ENCODE results near the gene ASIC4. TPM values are rescaled to one million over a fixed set of nuclear protein-coding genes. Genes with fewer than 3 reads are reported as not detected.

Gene ASIC4
- total and polyA plus RNA-seq, 2 of the 13 experiments (the other 11 are each of a cell fraction or from before 2014, with no cell fraction given), result 0.03 TPM; not detected in 1

DNA sequence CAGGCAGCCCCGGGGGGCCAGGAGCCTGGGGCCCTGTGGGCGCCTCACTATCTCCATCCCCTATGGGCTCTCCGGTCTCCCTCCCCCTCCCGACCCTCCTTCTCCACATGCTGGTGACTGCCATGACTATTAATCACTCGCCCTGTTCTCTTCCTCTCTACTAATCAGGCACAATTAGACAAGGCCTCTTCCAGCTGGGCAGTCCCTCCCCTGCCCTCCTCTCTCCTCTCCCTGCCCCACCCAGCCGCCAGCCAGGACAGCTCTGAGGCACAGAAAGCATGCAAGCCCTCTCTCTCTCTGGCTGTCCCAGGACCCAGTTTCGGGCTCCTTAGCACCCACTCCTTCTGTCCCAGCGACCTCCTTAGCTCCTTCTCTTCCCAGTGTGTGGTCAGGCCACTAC, 5.8 kb downstream of the ASIC4 start:
- Histone ChIP-seq H3K4me2 (ENCODE audit: low read depth, low read length) (no peak overlapping the region), H3K9ac (ENCODE audit: insufficient read depth, low read depth, low read length) (no peak overlapping the region)

More for the DNA sequence above, 5.8 kb downstream of the ASIC4 start:
- TF ChIP-seq SUZ12 (IDR thresholded peaks at IDR 0.05; ENCODE audit: low read depth, low read length), result no peak
- TF ChIP-seq MBD4 (IDR thresholded peaks at IDR 0.05; ENCODE audit: borderline replicate concordance, low read length), result no peak
- no peak for TF ChIP-seq ZMYM2 (CRISPR knock-in tag; IDR thresholded peaks at IDR 0.05)
- no peak for TF ChIP-seq ZNF33A (CRISPR knock-in tag; IDR thresholded peaks at IDR 0.05; ENCODE audit: borderline replicate concordance)
- TF ChIP-seq ZNF597 (CRISPR knock-in tag; IDR thresholded peaks at IDR 0.05), result no peak
- no peak for TF ChIP-seq TCF12 (IDR thresholded peaks at IDR 0.05)
- TF ChIP-seq TCF12 (CRISPR knock-in tag; IDR thresholded peaks at IDR 0.05), result no peak
- no peak for TF ChIP-seq ETV6 (CRISPR knock-in tag; conservative IDR thresholded peaks at IDR 0.05)
- no peak for TF ChIP-seq ZNF484 (CRISPR knock-in tag; IDR thresholded peaks at IDR 0.05; ENCODE audit: borderline replicate concordance, low read depth)
- TF ChIP-seq ZZZ3 (CRISPR knock-in tag; IDR thresholded peaks at IDR 0.05; ENCODE audit: borderline replicate concordance), result no peak
- no peak for TF ChIP-seq ZNF3 (CRISPR knock-in tag; IDR thresholded peaks at IDR 0.05)
- no peak for TF ChIP-seq MTA3 (CRISPR knock-in tag; IDR thresholded peaks at IDR 0.05)
- TF ChIP-seq, protein P1, sequence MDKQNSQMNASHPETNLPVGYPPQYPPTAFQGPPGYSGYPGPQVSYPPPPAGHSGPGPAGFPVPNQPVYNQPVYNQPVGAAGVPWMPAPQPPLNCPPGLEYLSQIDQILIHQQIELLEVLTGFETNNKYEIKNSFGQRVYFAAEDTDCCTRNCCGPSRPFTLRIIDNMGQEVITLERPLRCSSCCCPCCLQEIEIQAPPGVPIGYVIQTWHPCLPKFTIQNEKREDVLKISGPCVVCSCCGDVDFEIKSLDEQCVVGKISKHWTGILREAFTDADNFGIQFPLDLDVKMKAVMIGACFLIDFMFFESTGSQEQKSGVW (CRISPR knock-in tag; IDR thresholded peaks at IDR 0.05; ENCODE audit: borderline replicate concordance), result no peak
- no peak for TF ChIP-seq KDM1A (CRISPR knock-in tag; IDR thresholded peaks at IDR 0.05)
- no peak for TF ChIP-seq RFXAP (CRISPR knock-in tag; IDR thresholded peaks at IDR 0.05; ENCODE audit: borderline replicate concordance)
- TF ChIP-seq, protein P2, sequence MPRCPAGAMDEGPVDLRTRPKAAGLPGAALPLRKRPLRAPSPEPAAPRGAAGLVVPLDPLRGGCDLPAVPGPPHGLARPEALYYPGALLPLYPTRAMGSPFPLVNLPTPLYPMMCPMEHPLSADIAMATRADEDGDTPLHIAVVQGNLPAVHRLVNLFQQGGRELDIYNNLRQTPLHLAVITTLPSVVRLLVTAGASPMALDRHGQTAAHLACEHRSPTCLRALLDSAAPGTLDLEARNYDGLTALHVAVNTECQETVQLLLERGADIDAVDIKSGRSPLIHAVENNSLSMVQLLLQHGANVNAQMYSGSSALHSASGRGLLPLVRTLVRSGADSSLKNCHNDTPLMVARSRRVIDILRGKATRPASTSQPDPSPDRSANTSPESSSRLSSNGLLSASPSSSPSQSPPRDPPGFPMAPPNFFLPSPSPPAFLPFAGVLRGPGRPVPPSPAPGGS (CRISPR knock-in tag; IDR thresholded peaks at IDR 0.05), result no peak
- no peak for TF ChIP-seq AGO2 (optimal IDR thresholded peaks at IDR 0.05; ENCODE audit: low read depth, low read length)
- Histone ChIP-seq H3K36me3 (replicated peaks in 1 of 2; ENCODE audit: control insufficient read depth in 1 of 2, insufficient read depth in 2 of 2, low read length in 2 of 2) (no peaks in the 10 kb centered on the region), H3K4me3 (replicated peaks in 1 of 3; ENCODE audit: insufficient read depth in 1 of 3, low read depth in 2 of 3, low read length in 3 of 3) (no peak overlapping the region), H3K27ac (ENCODE audit: extremely low read length, insufficient read depth, low read length) (no peak overlapping the region), H3K79me2 (ENCODE audit: insufficient read depth, low read length) (no peaks in the 10 kb centered on the region), H4K20me1 (ENCODE audit: insufficient read depth, low read length) (no peaks in the 10 kb centered on the region; the same call in 1 of the 2 replicates), H3K4me1 (ENCODE audit: insufficient read depth, low read length) (peaks cover 29% of the 10 kb centered on the region; the same call in 1 of the 2 replicates), H2AFZ (ENCODE audit: low read length) (no peak overlapping the region), H3K27me3 (ENCODE audit: control insufficient read depth in 1 of 2, insufficient read depth in 2 of 2, low read length in 2 of 2) (peaks cover 22 to 96% of the 10 kb centered on the region in 2 experiments), H3K9me3 (ENCODE audit: low read length) (no peaks in the 10 kb centered on the region)
- DNase-seq (ENCODE audit: low spot score) (no peak), FAIRE-seq (no peak), ATAC-seq (no peak)
- WGBS (ENCODE audit: low lambda C conversion rate), result 12% methylated on average over 8 of the region's 8 CpGs
- ChIA-PET POLR2A (interaction anchor here (1.7 kb wide), 1 partner anchor 21 kb away, joined by 5 read pairs; the partner anchor contains the start of gene GMPPA), CTCF (ENCODE audit: low intra/inter-chr PET ratio, low total read pairs) (interaction anchor here (2.1 kb wide), 1 partner anchor 10 kb away, joined by 5 read pairs; no protein-coding TSS in a partner anchor)
- intact Hi-C loops (cut with micrococcal nuclease; ENCODE audit: unreplicated experiment) (loop anchor here (2.0 kb wide), 1 partner anchor 43 kb away; no protein-coding TSS in a partner anchor), in situ Hi-C loops (cut with HindIII; ENCODE audit: extremely low pct_ligation_motif_present, low pct_unique_long_range_greater_than_20kb) (loop anchor here (10.0 kb wide), 1 partner anchor 45 kb away; no protein-coding TSS in a partner anchor)
- no TSS peak for BruUV-seq (replicated peaks)

Data from HepG2 (cell line).